Effector CD8-positive, alpha-beta T cell (primary cell): ENCODE results near the gene DNAAF5.
A peak's percentile ranks its signal among the peaks of the same experiment; 100 is the strongest.

Experiments
- DNase-seq: peaks from one replicate; lab custom pipeline; 2025; lab: John Stamatoyannopoulos, UW

Gene DNAAF5

GRCh38 chr7:707296-708000 is 19.1 kb upstream of the DNAAF5 start:
- no peak for DNase-seq

DNA sequence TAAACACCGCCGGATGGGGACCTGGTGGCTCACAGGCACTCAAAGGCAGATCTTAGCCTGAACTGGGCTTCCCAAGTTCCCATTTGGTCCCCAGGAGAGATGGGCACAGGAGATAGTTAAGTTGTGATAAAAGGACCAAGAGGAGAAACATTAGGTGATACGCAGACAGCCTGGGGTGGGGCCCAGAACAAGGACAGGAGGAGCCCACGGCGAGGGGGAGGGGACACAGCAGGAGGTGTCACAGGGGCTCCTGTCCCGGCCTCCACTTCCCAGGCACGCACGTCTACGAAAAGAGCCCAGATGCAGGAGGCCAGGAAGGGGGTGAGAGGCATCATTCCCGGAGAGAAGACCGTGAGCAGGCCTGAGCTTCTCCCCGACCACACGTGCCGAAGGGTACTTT is 16.3 kb upstream of the DNAAF5 start:
- DNase-seq: no peak

- no peak for DNase-seq
Measured at GRCh38 chr7:711093-711921, 15.2 kb upstream of the DNAAF5 start.

- no peak for DNase-seq
Measured at GRCh38 chr7:711922-712380, 14.5 kb upstream of the DNAAF5 start.

GRCh38 chr7:712381-713138 is 13.9 kb upstream of the DNAAF5 start:
- no peak for DNase-seq

- DNase-seq: no peak
Measured at GRCh38 chr7:713139-713457, 13.4 kb upstream of the DNAAF5 start.

DNA sequence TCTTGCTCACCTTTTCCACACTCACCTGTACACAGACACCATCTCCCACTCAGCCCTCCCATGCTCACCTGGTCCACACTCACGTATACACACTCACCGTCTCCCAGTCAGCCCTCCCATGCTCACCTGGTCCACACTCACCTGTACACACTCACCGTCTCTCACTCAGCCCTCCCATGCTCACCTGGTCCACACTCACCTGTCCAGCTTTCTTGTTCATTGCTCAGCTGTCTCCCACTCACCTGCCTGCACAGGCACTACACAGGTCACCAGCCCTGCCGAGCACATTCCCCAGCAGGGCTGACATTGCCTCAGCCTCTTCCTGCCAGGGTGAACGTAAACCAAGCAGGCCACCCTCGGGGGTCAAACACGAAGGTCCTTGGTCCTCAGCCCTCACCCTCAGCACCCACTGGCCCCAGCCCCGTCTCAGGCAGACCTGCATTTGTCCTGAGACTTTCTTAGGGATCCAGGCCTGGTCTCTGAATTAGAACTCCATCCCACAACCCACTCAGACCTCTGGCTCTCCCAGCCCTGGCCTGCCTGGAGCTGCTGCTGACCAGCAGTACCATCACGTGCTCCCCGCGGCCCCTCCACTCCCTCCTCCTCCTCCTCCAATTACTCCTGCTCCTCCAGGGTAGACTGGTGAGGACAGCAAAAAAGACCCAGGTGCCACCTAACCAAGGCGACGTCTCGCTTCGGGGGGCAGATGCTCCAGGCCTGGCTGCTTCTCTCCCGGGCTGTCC is 12.8 kb upstream of the DNAAF5 start:
- no peak for DNase-seq

- DNase-seq: no peak
Measured at GRCh38 chr7:714251-714671, 12.2 kb upstream of the DNAAF5 start.

GRCh38 chr7:716222-716621 is 10.3 kb upstream of the DNAAF5 start:
- DNase-seq: no peak

- DNase-seq: no peak
Measured at GRCh38 chr7:716636-717035, 9.9 kb upstream of the DNAAF5 start.

DNA sequence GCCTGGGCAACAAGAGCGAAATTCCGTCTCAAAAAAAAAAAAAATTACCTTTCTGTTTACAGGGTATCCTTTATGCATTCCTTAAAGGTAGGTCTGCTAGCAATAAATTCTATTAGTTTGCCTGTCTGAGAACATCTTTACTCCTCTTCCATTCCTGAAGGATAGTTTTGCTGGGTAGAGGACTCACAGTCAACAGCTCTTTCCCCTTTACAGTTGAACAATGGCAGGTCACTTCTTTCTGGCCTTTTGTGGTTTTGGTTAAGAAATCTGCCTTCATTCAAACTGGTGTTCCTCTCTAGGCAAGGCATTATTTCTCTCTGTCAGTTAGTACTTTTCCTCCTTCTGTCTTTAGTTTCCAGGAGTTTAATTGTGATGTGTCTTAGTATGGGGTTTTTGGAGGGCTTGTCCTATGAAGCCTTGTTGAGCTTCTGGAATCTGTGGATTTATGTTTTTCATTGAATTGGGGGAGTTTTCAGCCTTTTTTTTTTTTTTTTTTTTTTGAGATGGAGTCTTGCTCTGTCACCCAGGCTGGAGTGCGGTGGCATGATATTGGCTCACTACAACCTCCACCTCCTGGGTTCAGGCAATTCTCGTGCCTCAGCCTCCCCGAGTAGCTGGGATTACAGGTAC is 4.8 kb upstream of the DNAAF5 start:
- no peak for DNase-seq

DNA sequence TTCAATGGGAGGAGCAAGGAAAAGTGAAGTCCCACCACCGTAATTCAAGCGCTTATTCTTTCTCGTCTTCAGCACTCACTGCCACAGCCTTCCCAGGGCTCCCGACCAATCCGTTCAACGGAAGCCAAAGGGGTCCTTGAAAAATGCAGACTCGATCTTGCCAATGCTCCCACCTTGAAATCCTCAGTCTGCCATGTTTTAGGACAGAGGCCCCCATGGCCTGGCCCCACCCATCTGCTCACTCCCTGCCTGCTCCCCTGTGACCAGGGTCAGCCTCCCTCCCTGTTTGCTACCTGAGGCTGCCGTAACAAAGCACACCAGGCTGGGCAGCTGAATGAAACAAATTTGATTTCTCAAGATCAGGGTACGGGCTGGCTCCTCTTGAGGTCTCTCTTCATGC is 3.0 kb upstream of the DNAAF5 start:
- DNase-seq: no peak

- DNase-seq: no peak
Measured at GRCh38 chr7:724298-724697, 2.2 kb upstream of the DNAAF5 start.

DNA sequence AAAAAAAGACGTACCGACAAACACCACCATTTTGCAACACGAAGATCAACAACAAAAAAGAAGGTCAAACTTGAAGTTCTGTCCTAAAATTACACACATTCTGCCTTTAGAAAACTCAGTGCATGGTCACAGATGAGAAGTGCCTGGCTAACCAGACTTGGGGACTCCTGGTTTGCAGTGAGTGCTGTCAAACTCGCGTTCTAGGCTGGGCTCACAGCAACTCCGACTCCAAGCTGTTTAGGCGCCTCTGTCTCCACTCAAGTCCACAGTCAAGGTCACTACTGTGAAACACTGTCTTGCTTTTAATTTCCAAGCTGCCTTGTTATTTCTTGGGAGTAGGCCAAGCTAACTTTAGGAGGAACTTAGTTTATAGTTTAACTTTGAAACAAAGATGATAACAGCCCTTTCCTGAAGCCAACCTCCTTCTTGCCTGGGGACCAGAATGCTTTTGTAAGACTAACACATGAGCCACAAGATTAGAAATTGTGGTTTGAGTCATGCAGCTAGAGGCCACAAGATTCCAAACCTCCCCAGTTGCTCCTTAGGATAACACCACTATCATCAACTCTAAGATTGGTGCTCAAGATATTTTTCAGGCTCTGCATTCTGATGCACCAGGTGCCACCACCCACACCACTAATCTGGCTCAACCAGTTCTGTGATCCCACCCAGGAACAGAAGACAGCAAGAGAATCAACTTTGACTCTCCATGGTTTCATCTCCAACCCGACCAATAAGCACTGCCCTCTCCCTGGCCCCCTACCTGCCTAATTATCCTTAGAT is 1.1 kb upstream of the DNAAF5 start:
- no peak for DNase-seq

- no peak for DNase-seq
Measured at GRCh38 chr7:726854-727103, 280 bp downstream of the DNAAF5 start.

GRCh38 chr7:727104-727805 is 756 bp downstream of the DNAAF5 start, which contains the start of gene PRKAR1B:
TSS of gene PRKAR1B (minus strand) at chr7:727281. CDS start at chr7:711505, 15,776 bp downstream.
- peak; percentile 5 for DNase-seq

GRCh38 chr7:727806-728460 is 1.4 kb downstream of the DNAAF5 start:
- DNase-seq: no peak

GRCh38 chr7:728602-729001 is 2.1 kb downstream of the DNAAF5 start:
- DNase-seq: no peak

DNA sequence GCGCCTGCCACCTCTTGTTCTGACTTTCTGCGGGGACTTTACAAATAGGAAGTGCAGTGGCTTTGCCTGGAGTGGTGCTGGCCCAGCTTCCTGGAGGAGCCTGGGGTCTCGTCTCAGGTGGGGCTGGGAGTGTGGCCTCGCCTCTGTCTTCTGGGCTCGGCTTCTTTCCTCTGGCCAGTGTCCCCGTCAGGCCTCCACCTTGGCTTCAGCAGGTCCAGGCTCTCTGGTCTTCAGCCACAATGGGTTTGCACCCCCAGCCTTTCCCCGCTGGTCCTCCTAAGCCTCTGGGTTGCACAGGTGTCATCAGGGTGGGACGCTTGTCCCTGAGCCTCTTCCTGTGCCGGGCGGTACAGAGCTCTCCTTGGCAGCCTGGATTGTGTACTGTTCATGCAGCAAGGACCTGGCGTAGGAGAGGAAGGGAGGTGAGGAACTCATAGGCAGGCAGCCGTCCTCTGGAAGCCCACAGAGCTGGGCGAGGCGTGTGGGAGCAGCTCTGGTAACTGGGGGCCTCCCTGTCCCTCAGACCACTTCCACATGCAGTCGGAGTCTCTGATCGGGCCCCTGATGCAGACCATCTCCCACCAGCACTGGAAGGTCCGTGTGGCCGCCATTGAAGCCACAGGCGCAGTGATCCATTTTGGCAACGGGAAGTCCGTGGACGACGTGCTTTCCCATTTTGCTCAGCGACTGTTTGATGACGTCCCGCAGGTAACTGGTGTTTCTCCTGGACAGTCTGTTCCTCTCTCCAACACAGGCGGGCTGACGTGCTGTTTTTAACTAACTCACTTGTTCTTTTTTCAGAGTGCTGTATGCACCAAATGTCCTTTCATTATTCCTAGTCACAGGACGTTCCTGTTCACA is 2.9 kb downstream of the DNAAF5 start:
- no peak for DNase-seq
